Stomach smooth muscle (tissue), 2 donors: Measurements from ENCODE around the gene COX14.

Source experiments
- H3K27ac ChIP-seq: one replicate; pipeline ENCODE4 v1.7.0; 2013; ENCODE audit warnings: mild to moderate bottlenecking, low read length, inconsistent platforms
- H3K27me3 ChIP-seq, 2 donors: one replicate each; pipeline ENCODE4 v1.7.0; 2013; ENCODE audit warnings: low read length in 2 of 2; ENCODE audit not compliant: insufficient read depth in 2 of 2, control insufficient read depth in 1 of 2
- H3K36me3 ChIP-seq, 2 donors: one replicate each; pipeline ENCODE4 v1.7.0; 2013; ENCODE audit warnings: low read length in 2 of 2; ENCODE audit not compliant: control insufficient read depth in 2 of 2, insufficient read depth in 2 of 2
- H3K4me1 ChIP-seq: one replicate; pipeline ENCODE4 v1.7.0; 2013; ENCODE audit warnings: low read length; ENCODE audit not compliant: control insufficient read depth, insufficient read depth
- H3K4me3 ChIP-seq, 2 donors: one replicate each; pipeline ENCODE4 v1.7.0; 2013; ENCODE audit warnings: low read length in 2 of 2
- H3K9ac ChIP-seq, 2 donors: one replicate each; pipeline ENCODE4 v1.7.0; 2013; ENCODE audit warnings: low read length in 2 of 2, mild to moderate bottlenecking in 1 of 2
- H3K9me3 ChIP-seq, 2 donors: one replicate each; pipeline ENCODE4 v1.7.0; 2013; ENCODE audit warnings: low read length in 2 of 2; ENCODE audit not compliant: control insufficient read depth in 2 of 2
- donor health status: healthy.
- donor health status: Pancreatic carcinoma.

Gene COX14

DNA sequence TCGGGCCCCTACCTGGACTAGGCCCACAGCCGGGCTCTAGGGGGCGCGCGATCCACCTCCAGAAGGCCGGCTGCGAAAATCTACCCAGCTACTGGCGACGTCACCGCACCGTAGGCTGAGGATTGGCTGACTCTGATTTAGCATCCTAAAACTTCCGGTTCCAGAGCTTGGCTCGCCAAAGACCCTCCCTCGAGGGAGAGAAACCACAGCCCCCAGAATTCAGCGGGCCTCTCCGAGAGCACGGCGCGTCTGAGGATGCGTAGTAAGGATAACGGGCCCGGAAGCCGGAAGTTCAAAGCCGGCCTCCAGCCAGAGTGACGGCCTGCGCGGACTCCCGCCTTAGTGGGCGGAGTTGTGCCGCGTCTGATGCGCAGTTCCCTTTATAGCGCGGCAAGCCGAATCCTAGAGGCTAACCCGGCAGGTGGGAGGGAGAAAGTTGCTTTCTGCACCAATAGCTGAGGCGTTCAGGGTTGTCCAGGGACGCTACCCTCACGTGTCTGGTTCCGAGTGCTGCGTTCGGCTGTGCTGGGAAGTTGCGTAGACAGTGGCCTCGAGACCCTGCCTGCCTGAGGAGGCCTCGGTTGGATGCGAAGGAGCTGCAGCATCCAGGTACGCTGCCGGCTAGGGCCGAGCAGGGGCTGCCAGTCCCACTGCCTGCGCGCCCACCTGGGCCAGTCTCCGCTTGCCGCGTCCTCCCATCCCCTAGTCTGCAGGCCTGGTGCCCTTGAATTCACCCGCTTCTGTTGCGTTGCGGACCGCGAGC lies at the start of gene COX14:
Gene COX14 (plus strand): TSS at position 544 of the 763 bp plus-strand sequence. CDS start 7,808 bp downstream, outside the sequence.
- H3K27ac ChIP-seq = peak within 1 kb of the TSS; percentile 100
- peak within 1 kb of the TSS; percentile 94 to 99 for H3K9ac ChIP-seq
- no peaks in the 10 kb centered on the region for H3K9me3 ChIP-seq
- H3K4me1 ChIP-seq = peaks cover 44% of the 10 kb centered on the region
- no peaks in the 10 kb centered on the region for H3K27me3 ChIP-seq
- H3K4me3 ChIP-seq = peak within 1 kb of the TSS; percentile 92 to 100
- peaks cover 3 to 8% of the 10 kb centered on the region in 2 donors for H3K36me3 ChIP-seq

DNA sequence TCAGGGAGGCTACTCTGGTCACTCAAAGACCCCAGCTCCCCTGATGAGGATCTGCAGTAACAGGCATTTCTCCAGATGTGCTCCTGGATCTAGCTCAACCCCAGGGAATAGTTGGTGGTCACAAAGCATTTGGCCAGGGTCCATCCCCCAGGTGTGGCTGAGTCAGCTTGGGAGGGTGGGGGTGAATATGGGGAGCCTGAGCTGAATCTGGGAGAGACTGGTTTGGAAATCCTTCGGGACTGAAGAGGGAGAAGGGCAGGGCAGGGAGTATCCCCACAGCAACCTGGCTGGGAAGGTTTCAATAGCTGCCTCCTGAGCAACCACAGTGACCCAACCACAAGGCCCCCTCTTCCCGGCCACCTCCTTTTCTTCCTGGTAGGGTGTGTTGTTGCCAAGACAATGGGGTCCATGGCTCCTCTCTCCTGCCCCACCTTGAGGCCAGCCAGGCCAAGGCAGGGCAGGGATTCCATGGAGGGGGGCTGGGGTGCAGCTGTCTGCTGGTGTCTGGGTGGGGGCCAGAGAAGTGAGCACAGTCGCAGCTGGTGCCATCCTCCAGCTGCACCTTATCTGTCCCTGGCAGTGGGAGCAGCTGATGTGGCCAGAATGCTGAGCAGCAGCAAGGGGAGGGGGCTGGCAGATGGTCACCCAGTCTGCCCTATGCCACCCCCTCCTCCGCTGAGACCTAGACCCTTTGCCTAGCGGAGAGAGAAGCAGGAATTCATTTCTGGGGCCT lies 49.1 kb upstream of the COX14 start:
- Histone ChIP-seq H3K27ac (no peak overlapping the region), H3K9ac (no peak overlapping the region), H3K27me3 (no peaks in the 10 kb centered on the region), H3K36me3 (peaks cover 0 to 4% of the 10 kb centered on the region in 2 donors), H3K4me3 (no peak overlapping the region), H3K9me3 (no peaks in the 10 kb centered on the region), H3K4me1 (peaks cover 15% of the 10 kb centered on the region)

DNA sequence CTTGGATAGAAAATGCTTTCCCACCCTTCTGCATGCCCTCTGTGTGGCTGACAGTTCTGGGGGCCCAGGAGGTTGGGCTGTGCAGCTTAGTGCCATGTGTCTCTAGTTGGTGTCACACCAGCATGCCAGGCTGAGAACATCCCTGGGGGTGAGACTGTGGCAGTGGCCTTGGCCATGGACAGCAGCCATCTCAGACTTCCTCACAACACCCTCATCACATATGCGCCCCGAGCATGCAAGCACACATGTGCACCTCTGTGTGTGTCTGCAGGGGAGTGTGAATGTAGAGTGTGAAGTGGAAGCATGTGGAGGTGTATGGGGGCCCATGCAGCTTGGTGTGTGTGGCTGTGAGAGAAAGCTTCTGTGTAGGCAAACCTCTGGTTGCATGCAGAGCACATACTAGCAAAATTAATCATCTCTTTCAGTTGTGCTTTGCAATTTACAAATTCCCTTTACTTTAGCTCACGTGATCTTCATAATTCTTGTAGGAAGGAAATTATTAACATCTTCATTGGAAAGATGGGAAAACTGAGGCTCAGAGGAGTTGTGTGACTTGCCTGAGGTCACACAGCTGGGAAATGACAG lies 46.2 kb upstream of the COX14 start:
- H3K4me1 ChIP-seq = peaks cover 18% of the 10 kb centered on the region
- no peaks in the 10 kb centered on the region for H3K27me3 ChIP-seq
- H3K4me3 ChIP-seq = no peak overlapping the region
- peak overlapping the region in 1 of 2 donors; percentile 21 for H3K9ac ChIP-seq
- peak overlapping the region; percentile 24 for H3K27ac ChIP-seq
- no peaks in the 10 kb centered on the region for H3K36me3 ChIP-seq
- H3K9me3 ChIP-seq = no peaks in the 10 kb centered on the region

DNA sequence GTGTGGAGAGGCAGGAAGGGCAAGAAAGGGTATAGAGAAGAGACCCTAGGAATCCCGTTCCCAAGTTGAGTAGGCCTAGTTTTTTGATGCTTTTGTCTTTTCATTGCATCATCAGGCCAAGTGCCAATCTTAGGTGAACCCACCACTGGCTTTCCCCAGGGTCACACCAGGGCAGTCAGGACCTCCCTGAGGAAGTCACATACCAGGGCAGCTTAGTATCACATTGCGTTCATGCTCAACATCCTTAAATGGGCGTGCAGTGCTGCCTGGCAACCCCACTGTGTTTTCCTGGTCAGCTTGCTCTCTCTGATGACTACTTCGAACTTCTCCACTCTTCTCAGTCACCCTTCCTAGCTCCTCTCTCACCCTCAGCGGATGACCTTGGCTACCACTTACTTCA lies 45.6 kb upstream of the COX14 start:
- Histone ChIP-seq H3K4me1 (peaks cover 16% of the 10 kb centered on the region), H3K27ac (peak overlapping the region; percentile 24), H3K36me3 (no peaks in the 10 kb centered on the region), H3K9ac (no peak overlapping the region), H3K27me3 (no peaks in the 10 kb centered on the region), H3K9me3 (no peaks in the 10 kb centered on the region), H3K4me3 (peak overlapping the region in 1 of 2 donors; percentile 22)

DNA sequence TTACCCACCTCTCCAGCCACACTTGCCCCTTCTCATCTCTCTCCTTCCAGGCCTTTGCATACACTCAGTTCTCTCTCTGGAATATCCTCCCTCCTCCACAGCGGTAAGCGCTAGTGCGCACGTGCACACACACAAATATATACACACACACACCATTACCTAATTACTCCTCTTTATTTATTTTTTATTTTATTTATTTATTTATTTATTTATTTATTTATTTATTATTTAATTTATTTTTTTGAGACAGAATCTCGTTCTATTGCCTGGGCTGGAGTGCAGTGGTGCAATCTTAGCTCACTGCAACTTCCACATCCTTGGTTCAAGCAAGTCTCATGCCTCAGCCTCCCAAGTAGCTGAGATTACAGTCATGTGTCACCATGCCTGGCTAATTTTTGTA lies 43.0 kb upstream of the COX14 start:
- Histone ChIP-seq H3K27me3 (no peaks in the 10 kb centered on the region), H3K4me3 (no peak overlapping the region), H3K27ac (no peak overlapping the region), H3K4me1 (peaks cover 13% of the 10 kb centered on the region), H3K9ac (no peak overlapping the region), H3K9me3 (no peaks in the 10 kb centered on the region), H3K36me3 (no peaks in the 10 kb centered on the region)

DNA sequence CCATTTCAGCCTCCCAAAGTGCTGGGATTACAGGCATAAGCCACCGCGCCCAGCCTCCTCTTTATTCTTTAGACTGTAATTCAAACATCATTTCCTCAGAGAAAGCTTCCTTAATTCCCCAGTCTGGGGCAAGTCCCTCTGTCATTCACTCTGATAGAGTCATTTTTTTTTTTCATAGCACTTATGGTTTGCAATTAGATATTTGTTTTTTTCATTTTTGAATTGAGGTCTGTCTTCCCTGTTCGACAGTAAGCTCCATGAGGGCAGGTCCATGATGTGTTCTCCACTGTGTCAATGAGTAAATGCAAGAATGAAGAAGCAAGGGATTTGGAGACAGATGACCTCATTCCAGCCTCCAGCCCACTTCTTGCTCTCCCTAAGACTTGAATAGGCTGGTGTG lies 42.5 kb upstream of the COX14 start:
- H3K27me3 ChIP-seq = no peaks in the 10 kb centered on the region
- H3K4me3 ChIP-seq = no peak overlapping the region
- H3K4me1 ChIP-seq = peaks cover 13% of the 10 kb centered on the region
- H3K9ac ChIP-seq = no peak overlapping the region
- H3K36me3 ChIP-seq = no peaks in the 10 kb centered on the region
- no peak overlapping the region for H3K27ac ChIP-seq
- no peaks in the 10 kb centered on the region for H3K9me3 ChIP-seq

DNA sequence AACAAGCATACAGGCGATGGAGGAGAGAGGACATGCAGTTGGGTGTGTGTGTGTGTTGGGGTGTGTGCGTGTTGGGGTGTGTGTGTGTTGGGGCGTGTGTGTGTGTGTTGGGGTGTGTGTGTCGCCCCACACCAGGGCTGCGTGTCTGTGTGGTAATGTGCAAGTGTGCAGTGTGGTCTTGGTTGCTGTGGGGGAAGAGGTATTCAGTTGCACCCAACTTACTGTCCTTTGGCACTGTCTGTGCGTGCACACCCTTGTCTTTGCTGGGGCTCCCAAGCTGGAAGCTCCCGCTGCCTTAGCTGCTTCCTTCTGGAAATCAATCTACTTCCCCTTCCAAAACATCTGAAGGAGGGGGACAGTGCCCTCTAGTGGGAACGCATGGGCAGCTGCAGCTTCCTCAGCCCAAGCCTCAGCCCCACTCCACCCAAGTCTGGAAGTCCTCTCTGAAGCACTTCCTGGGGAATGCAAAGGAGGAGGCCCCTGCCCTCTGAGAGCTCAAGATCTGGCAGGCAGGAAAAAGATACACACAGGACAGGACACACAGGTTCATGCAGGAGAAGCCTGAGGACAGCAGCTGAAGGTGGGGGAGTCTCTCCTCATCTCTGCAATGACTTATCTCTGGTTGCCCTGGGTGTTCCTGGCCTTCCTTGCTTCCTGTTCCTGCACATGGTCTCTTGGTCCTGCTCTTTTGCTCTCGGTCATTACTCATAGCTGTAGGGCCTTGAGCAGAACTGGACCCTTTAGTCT lies 41.5 kb upstream of the COX14 start:
- Histone ChIP-seq H3K4me1 (peaks cover 15% of the 10 kb centered on the region), H3K9me3 (no peaks in the 10 kb centered on the region), H3K9ac (no peak overlapping the region), H3K27ac (no peak overlapping the region), H3K4me3 (peak overlapping the region in 1 of 2 donors; percentile 49), H3K36me3 (no peaks in the 10 kb centered on the region), H3K27me3 (no peaks in the 10 kb centered on the region)

DNA sequence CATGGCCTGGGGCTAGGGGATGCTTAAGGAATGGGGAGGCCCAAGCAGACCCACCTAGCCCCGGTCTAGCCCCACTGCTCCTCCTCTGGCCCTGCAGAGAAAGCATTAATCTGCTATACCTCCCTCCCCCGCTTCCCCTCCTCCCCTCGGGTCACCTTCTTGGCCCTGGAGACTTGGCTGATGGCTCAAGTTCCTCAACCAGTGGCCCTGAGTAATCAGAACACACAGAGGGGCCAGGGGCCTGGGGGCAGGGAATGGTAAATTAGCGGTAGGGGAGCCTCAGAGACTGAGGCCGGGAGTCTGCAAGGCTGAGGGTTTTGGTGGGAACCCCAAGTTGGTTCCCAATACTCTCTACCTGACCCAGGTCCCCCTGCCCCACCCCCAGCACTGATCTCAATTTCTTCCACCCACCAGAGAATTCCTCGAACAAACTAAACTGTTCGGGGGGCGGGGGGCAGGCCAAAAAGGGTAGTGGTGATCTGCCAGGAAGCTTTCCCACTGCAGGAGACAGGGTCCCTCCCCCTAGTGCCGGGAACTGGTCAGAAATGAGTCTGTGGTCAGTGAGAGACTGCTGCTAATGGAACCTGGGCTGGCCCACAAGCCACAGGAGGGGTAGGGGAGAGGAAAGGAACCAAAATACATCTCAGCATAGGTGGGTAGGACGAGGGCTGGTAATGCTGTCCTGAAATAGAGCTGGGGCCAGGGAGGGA lies 39.7 kb upstream of the COX14 start:
- H3K9me3 ChIP-seq = no peaks in the 10 kb centered on the region
- peaks cover 0 to 2% of the 10 kb centered on the region in 2 donors for H3K27me3 ChIP-seq
- H3K27ac ChIP-seq = no peak overlapping the region
- H3K36me3 ChIP-seq = no peaks in the 10 kb centered on the region
- H3K4me1 ChIP-seq = peaks cover 10% of the 10 kb centered on the region
- H3K4me3 ChIP-seq = no peak overlapping the region
- H3K9ac ChIP-seq = no peak overlapping the region

DNA sequence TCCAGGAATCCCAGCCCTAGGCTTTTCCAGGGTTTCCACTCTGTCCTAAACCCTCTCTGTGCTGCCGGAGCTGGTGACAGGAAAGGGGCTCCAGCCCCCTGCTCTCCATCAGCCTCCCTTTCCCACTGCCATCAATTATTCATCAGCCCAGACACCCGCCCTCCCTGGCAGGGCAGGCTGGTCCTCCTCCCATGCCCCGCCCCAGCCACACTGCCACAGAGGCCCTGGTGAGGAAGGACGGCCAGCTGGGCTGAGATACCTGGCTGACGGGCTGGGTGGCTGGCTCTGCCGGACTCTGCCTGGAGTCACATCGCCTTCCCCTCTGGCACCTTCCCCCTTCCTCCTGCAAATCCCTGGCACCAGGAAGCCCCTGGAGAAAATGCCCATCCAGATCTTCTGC lies 38.8 kb upstream of the COX14 start:
- H3K4me3 ChIP-seq = no peak overlapping the region
- H3K27me3 ChIP-seq = peaks cover 0 to 2% of the 10 kb centered on the region in 2 donors
- H3K9ac ChIP-seq = no peak overlapping the region
- H3K4me1 ChIP-seq = peaks cover 10% of the 10 kb centered on the region
- no peaks in the 10 kb centered on the region for H3K36me3 ChIP-seq
- no peak overlapping the region for H3K27ac ChIP-seq
- H3K9me3 ChIP-seq = no peaks in the 10 kb centered on the region

DNA sequence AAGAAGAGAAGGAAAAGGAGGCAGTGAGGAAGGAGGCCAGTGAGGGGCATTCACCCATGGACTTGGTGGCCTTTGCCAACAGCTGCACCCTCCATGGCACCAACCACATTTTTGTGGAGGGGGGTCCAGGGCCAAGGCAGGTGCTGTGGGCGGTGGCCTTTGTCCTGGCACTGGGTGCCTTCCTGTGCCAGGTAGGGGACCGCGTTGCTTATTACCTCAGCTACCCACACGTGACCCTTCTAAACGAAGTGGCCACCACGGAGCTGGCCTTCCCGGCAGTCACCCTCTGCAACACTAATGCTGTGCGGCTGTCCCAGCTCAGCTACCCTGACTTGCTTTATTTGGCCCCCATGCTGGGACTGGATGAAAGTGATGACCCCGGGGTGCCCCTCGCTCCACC lies 38.3 kb upstream of the COX14 start:
- Histone ChIP-seq H3K27me3 (peaks cover 0 to 2% of the 10 kb centered on the region in 2 donors), H3K4me3 (no peak overlapping the region), H3K4me1 (peaks cover 10% of the 10 kb centered on the region), H3K27ac (no peak overlapping the region), H3K36me3 (no peaks in the 10 kb centered on the region), H3K9me3 (no peaks in the 10 kb centered on the region), H3K9ac (no peak overlapping the region)
